Ureter (tissue), 1 donor: ENCODE results near the gene SMAD5. TPM values are rescaled to one million over a fixed set of nuclear protein-coding genes. Genes with fewer than 3 reads are reported as not detected.

Experiments used
- DNase-seq: peaks from one replicate; pipeline ENCODE4 v3.0.0-alpha.2; 2020; ENCODE audit warnings: low spot score
- total RNA-seq: library from RNA; stranded (reverse); gene quantifications from one replicate; pipeline ENCODE4 v1.2.4, GENCODE V29; 2023
- donor health status: DM: yes; HTN: yes; CAD: no.

The SMAD5 gene
- 86.3 TPM for total RNA-seq

- peak; percentile 97 for DNase-seq
Observed at GRCh38 chr5:136132557-136133221, at the start of gene SMAD5. Gene SMAD5, plus strand, starts transcription at chr5:136132845. Its CDS starts 20,916 bp downstream, at chr5:136153761.

GRCh38 chr5:136084698-136085097 is 47.9 kb upstream of the SMAD5 start:
- DNase-seq, result peak; percentile 53

GRCh38 chr5:136086783-136087566 is 45.7 kb upstream of the SMAD5 start:
- DNase-seq, result no peak

- DNase-seq, result peak; percentile 62
Observed at GRCh38 chr5:136087961-136088871, 44.4 kb upstream of the SMAD5 start.

- peak; percentile 46 for DNase-seq
Observed at GRCh38 chr5:136089791-136090190, 42.9 kb upstream of the SMAD5 start.

GRCh38 chr5:136090319-136090718 is 42.3 kb upstream of the SMAD5 start:
- DNase-seq, result peak; percentile 38

- DNase-seq, result no peak
Observed at GRCh38 chr5:136094189-136094912, 38.3 kb upstream of the SMAD5 start.

GRCh38 chr5:136094913-136095641 is 37.6 kb upstream of the SMAD5 start:
- no peak for DNase-seq

- DNase-seq, result no peak
Observed at GRCh38 chr5:136098176-136098575, 34.5 kb upstream of the SMAD5 start.

- no peak for DNase-seq
Observed at GRCh38 chr5:136099870-136100269, 32.8 kb upstream of the SMAD5 start.

GRCh38 chr5:136101884-136102283 is 30.8 kb upstream of the SMAD5 start:
- DNase-seq, result no peak

GRCh38 chr5:136103118-136103517 is 29.5 kb upstream of the SMAD5 start:
- DNase-seq, result no peak

- DNase-seq, result no peak
Observed at GRCh38 chr5:136104306-136104965, 28.2 kb upstream of the SMAD5 start.

- no peak for DNase-seq
Observed at GRCh38 chr5:136106351-136107031, 26.2 kb upstream of the SMAD5 start.

- no peak for DNase-seq
Observed at GRCh38 chr5:136108180-136108611, 24.4 kb upstream of the SMAD5 start.

- no peak for DNase-seq
Observed at GRCh38 chr5:136108766-136109165, 23.9 kb upstream of the SMAD5 start.

- peak; percentile 25 for DNase-seq
Observed at GRCh38 chr5:136109453-136110135, 23.1 kb upstream of the SMAD5 start.

- DNase-seq, result no peak
Observed at GRCh38 chr5:136113606-136114005, 19.0 kb upstream of the SMAD5 start.
